CD4-positive, CD25-positive, alpha-beta regulatory T cell (primary cell): ENCODE measurements around the gene GPR176. TPM values are rescaled to one million over a fixed set of nuclear protein-coding genes. Genes with fewer than 3 reads are reported as not detected.

ENCODE experiments used
- ATAC-seq, 2 donors: fragments of 150-1000 bp; cut with Tn5 transposase; one replicate each; pipeline ENCODE4 v1.10.0; 2021; ENCODE audit warnings: low read depth in 2 of 2, moderate number of reproducible peaks in 2 of 2, moderate library complexity in 1 of 2
- DNase-seq, 3 donors: peaks; one replicate each; pipeline versions ENCODE4 v3.0.0 to v3.0.0-alpha.2; 2012 to 2022; ENCODE audit warnings: mixed read lengths in 1 of 3
- H3K27ac ChIP-seq: one replicate; pipeline ENCODE4 v1.7.0; 2013; ENCODE audit warnings: mild to moderate bottlenecking, low read length; ENCODE audit not compliant: insufficient read depth, poor library complexity, severe bottlenecking
- H3K27me3 ChIP-seq: one replicate; pipeline ENCODE4 v1.7.0; 2013; ENCODE audit warnings: low read length; ENCODE audit not compliant: control insufficient read depth, insufficient read depth
- H3K36me3 ChIP-seq: one replicate; pipeline ENCODE4 v1.7.0; 2013; ENCODE audit warnings: mild to moderate bottlenecking, low read length, moderate library complexity; ENCODE audit not compliant: control insufficient read depth, insufficient read depth
- H3K4me1 ChIP-seq: 2 replicates; pipeline ENCODE4 v1.7.0; 2013; ENCODE audit warnings: mild to moderate bottlenecking, low read length; ENCODE audit not compliant: insufficient read depth, control insufficient read depth, poor library complexity, severe bottlenecking
- H3K4me3 ChIP-seq: one replicate; pipeline ENCODE4 v1.7.0; 2013; ENCODE audit warnings: low read depth, mild to moderate bottlenecking, low read length, moderate library complexity
- H3K9me3 ChIP-seq, 2 experiments: 1 replicate in 1 of 2; 2 replicates in 1 of 2; pipeline ENCODE4 v1.7.0; 2013; ENCODE audit warnings: low read length in 2 of 2, mild to moderate bottlenecking in 1 of 2, moderate library complexity in 1 of 2; ENCODE audit not compliant: control insufficient read depth in 2 of 2
- H3K27ac Mint-ChIP-seq, 3 donors: one replicate each; pipeline ENCODE4 v1.8.0; 2020 to 2022; ENCODE audit warnings: mild to moderate bottlenecking in 3 of 3, mixed read lengths in 3 of 3, moderate library complexity in 2 of 3
- H3K27me3 Mint-ChIP-seq: one replicate; pipeline ENCODE4 v1.8.0; 2022; ENCODE audit warnings: mild to moderate bottlenecking, mixed read lengths
- H3K36me3 Mint-ChIP-seq: one replicate; pipeline ENCODE4 v1.8.0; 2020; ENCODE audit warnings: mixed read lengths
- H3K4me1 Mint-ChIP-seq, 4 donors: one replicate each; pipeline ENCODE4 v1.8.0; 2020 to 2022; ENCODE audit warnings: mixed read lengths in 4 of 4, mild to moderate bottlenecking in 1 of 4
- H3K4me3 Mint-ChIP-seq, 4 donors: one replicate each; pipeline ENCODE4 v1.8.0; 2020 to 2022; ENCODE audit warnings: mild to moderate bottlenecking in 4 of 4, mixed read lengths in 4 of 4, moderate library complexity in 3 of 4
- H3K9me3 Mint-ChIP-seq, 7 donors: one replicate each; pipeline ENCODE4 v1.8.0; 2020 to 2022; ENCODE audit warnings: mixed read lengths in 7 of 7, mild to moderate bottlenecking in 3 of 7, moderate library complexity in 2 of 7
- polyA plus RNA-seq, 4 donors: library from polyadenylated mRNA; unstranded; fragments of 300-500 nt; fragmentation: Illumina TruSeq; gene quantifications; one replicate each; pipeline ENCODE4 v1.2.3, GENCODE V29; 2021
- total RNA-seq: library from RNA; stranded (reverse); gene quantifications from one replicate; pipeline ENCODE4 v1.2.3, GENCODE V29; 2022

GPR176 gene
- total and polyA plus RNA-seq, 5 donors from 2014 or later, result not detected

- no peak for DNase-seq
- peaks cover 4% of the 10 kb centered on the region for H3K27me3 ChIP-seq
- no peaks in the 10 kb centered on the region for H3K9me3 ChIP-seq
- no peaks in the 10 kb centered on the region for H3K4me1 ChIP-seq
- H3K9me3 Mint-ChIP-seq, result peaks cover 0 to 1% (median 0%) of the 10 kb centered on the region in 7 donors
- H3K36me3 Mint-ChIP-seq, result no peaks in the 10 kb centered on the region
- no peak overlapping the region for H3K4me3 Mint-ChIP-seq
- no peak for ATAC-seq
- no peak overlapping the region for H3K27ac Mint-ChIP-seq
- H3K36me3 ChIP-seq, result no peaks in the 10 kb centered on the region
- H3K27me3 Mint-ChIP-seq, result peaks cover 37% of the 10 kb centered on the region
- H3K4me3 ChIP-seq, result no peak overlapping the region
- no peaks in the 10 kb centered on the region for H3K4me1 Mint-ChIP-seq
- no peak overlapping the region for H3K27ac ChIP-seq
Observed at GRCh38 chr15:39888809-39889208, 31.3 kb downstream of the GPR176 start.

- DNase-seq (no peak), ATAC-seq (no peak)
- Histone ChIP-seq H3K9me3 (no peaks in the 10 kb centered on the region), H3K4me3 (no peak overlapping the region), H3K36me3 (no peaks in the 10 kb centered on the region), H3K4me1 (no peaks in the 10 kb centered on the region), H3K27me3 (peaks cover 4% of the 10 kb centered on the region), H3K27ac (no peak overlapping the region)
- no peaks in the 10 kb centered on the region for H3K36me3 Mint-ChIP-seq
- H3K27ac Mint-ChIP-seq, result no peak overlapping the region
- no peak overlapping the region for H3K4me3 Mint-ChIP-seq
- H3K9me3 Mint-ChIP-seq, result peaks cover 0 to 1% (median 0%) of the 10 kb centered on the region in 7 donors
- H3K4me1 Mint-ChIP-seq, result no peaks in the 10 kb centered on the region
- peaks cover 38% of the 10 kb centered on the region for H3K27me3 Mint-ChIP-seq
Observed at GRCh38 chr15:39888243-39888642, 31.8 kb downstream of the GPR176 start.

DNA sequence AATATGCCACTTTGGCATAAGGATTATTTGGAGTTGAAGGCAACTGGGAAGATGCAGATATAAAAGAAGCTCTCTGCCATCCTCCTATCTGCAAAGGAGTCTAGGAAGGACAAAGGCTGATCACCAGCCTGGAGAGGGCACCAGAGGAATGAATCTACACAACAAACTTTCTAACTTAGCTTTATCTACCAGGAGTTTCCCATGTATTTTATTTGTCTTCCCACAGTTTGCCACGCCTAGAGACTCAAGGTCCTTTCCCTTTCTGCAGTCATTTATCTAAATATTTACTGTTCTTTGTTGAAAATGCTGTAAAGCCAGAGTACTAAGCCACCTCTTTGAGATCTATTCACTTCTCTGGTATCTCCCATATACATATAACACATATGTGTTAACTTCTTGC, 32.2 kb downstream of the GPR176 start:
- DNase-seq, result peak in 1 of 3 donors; percentile 33
- H3K36me3 ChIP-seq, result no peaks in the 10 kb centered on the region
- no peak overlapping the region for H3K4me3 ChIP-seq
- Mint-ChIP-seq H3K9me3 (peaks cover 0 to 1% (median 0%) of the 10 kb centered on the region in 7 donors), H3K27ac (no peak overlapping the region), H3K36me3 (no peaks in the 10 kb centered on the region), H3K27me3 (peaks cover 38% of the 10 kb centered on the region), H3K4me3 (no peak overlapping the region), H3K4me1 (no peaks in the 10 kb centered on the region)
- peaks cover 6% of the 10 kb centered on the region for H3K27me3 ChIP-seq
- H3K27ac ChIP-seq, result no peak overlapping the region
- H3K9me3 ChIP-seq, result no peaks in the 10 kb centered on the region
- ATAC-seq, result no peak
- no peaks in the 10 kb centered on the region for H3K4me1 ChIP-seq

DNA sequence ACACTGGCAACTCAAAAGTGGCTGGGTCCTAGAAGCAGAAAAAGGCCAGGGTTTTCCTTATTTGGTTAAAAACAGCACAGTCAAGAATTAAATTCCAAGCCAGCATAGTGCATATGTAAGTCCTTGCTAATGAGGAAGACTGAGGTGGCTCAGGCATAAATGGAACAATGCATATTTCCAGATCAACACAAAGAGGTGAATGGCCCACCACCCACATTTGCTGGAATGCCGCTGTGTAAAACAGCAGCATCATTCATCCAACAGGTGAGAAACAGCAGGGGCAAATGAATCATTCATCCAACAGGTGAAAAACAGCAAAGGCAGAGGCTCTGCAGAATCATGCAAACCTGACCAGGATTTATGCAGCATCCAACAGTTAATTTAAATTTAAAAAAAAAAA, 32.9 kb downstream of the GPR176 start:
- H3K9me3 ChIP-seq, result no peaks in the 10 kb centered on the region
- H3K9me3 Mint-ChIP-seq, result peaks cover 0 to 1% (median 0%) of the 10 kb centered on the region in 7 donors
- H3K4me3 Mint-ChIP-seq, result no peak overlapping the region
- no peak for ATAC-seq
- DNase-seq, result no peak
- H3K36me3 ChIP-seq, result no peaks in the 10 kb centered on the region
- H3K27me3 Mint-ChIP-seq, result peaks cover 36% of the 10 kb centered on the region
- no peak overlapping the region for H3K27ac Mint-ChIP-seq
- peaks cover 12% of the 10 kb centered on the region for H3K27me3 ChIP-seq
- H3K4me3 ChIP-seq, result no peak overlapping the region
- H3K36me3 Mint-ChIP-seq, result no peaks in the 10 kb centered on the region
- no peak overlapping the region for H3K27ac ChIP-seq
- no peaks in the 10 kb centered on the region for H3K4me1 ChIP-seq
- no peaks in the 10 kb centered on the region for H3K4me1 Mint-ChIP-seq

DNA sequence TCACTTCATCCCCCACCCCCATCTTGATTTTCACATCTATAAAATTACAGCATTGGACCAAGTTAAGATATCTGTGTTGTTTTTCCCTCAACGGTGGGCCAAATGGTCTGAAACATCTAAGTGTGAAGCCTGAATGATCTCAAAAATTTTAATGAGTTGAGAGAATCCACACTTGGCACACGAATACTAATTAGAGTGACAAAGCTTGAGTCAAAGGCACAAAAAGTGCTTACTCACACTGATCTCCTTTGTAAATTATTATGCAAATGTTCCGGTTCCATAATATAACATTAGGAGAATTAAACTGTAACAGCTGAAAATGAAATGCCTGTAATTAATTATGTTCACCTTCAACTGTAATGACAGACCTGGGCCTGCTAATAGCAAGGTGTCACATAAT, 33.6 kb downstream of the GPR176 start:
- no peak overlapping the region for H3K4me3 ChIP-seq
- ATAC-seq, result no peak
- H3K36me3 Mint-ChIP-seq, result no peaks in the 10 kb centered on the region

GRCh38 chr15:39885099-39885777, 34.8 kb downstream of the GPR176 start:
- Mint-ChIP-seq H3K27ac (no peak overlapping the region), H3K9me3 (peaks cover 0 to 1% (median 0%) of the 10 kb centered on the region in 7 donors), H3K27me3 (peaks cover 32% of the 10 kb centered on the region), H3K36me3 (no peaks in the 10 kb centered on the region), H3K4me1 (no peaks in the 10 kb centered on the region), H3K4me3 (no peak overlapping the region)
- Histone ChIP-seq H3K9me3 (no peaks in the 10 kb centered on the region), H3K27me3 (peaks cover 16% of the 10 kb centered on the region), H3K4me3 (no peak overlapping the region), H3K27ac (no peak overlapping the region), H3K4me1 (no peaks in the 10 kb centered on the region), H3K36me3 (no peaks in the 10 kb centered on the region)
- no peak for ATAC-seq
- DNase-seq, result no peak

More for the DNA sequence above, 33.6 kb downstream of the GPR176 start:
- no peak overlapping the region for H3K4me3 Mint-ChIP-seq
- no peak for DNase-seq
- H3K27me3 ChIP-seq, result peaks cover 16% of the 10 kb centered on the region
- H3K4me1 ChIP-seq, result no peaks in the 10 kb centered on the region
- no peaks in the 10 kb centered on the region for H3K9me3 ChIP-seq
- no peaks in the 10 kb centered on the region for H3K4me1 Mint-ChIP-seq
- no peaks in the 10 kb centered on the region for H3K36me3 ChIP-seq
- peaks cover 38% of the 10 kb centered on the region for H3K27me3 Mint-ChIP-seq
- H3K9me3 Mint-ChIP-seq, result peaks cover 0 to 1% (median 0%) of the 10 kb centered on the region in 7 donors
- H3K27ac Mint-ChIP-seq, result no peak overlapping the region
- no peak overlapping the region for H3K27ac ChIP-seq

DNA sequence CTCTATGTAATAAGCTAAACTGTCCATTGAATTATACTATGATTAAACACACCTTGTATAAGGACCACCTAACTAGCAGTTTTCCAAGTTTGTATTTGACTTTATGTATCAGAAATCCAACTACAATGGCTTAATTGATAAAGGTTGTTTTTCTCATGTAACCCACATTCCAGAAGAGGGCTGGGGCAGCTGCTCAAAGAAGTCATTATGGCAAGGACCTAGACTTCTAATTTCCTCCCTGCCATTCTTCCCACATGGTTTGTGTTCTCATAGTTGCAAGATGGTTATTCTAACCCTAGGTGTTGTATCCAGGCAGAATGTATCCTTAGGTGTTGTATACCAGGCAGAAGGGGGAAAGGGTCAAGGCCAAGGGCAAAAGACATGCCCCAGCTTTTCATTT, 35.7 kb downstream of the GPR176 start:
- H3K4me3 Mint-ChIP-seq, result no peak overlapping the region
- no peaks in the 10 kb centered on the region for H3K36me3 ChIP-seq
- H3K4me1 Mint-ChIP-seq, result no peaks in the 10 kb centered on the region
- H3K27me3 Mint-ChIP-seq, result peaks cover 32% of the 10 kb centered on the region
- no peak overlapping the region for H3K4me3 ChIP-seq
- peaks cover 18% of the 10 kb centered on the region for H3K27me3 ChIP-seq
- H3K36me3 Mint-ChIP-seq, result no peaks in the 10 kb centered on the region
- H3K9me3 Mint-ChIP-seq, result no peaks in the 10 kb centered on the region
- H3K27ac Mint-ChIP-seq, result no peak overlapping the region
- no peak overlapping the region for H3K27ac ChIP-seq
- no peak for ATAC-seq
- no peaks in the 10 kb centered on the region for H3K4me1 ChIP-seq
- no peak for DNase-seq
- no peaks in the 10 kb centered on the region for H3K9me3 ChIP-seq

GRCh38 chr15:39882602-39883001, 37.5 kb downstream of the GPR176 start:
- Histone ChIP-seq H3K4me1 (no peaks in the 10 kb centered on the region), H3K36me3 (no peaks in the 10 kb centered on the region), H3K9me3 (no peaks in the 10 kb centered on the region), H3K27me3 (peaks cover 18% of the 10 kb centered on the region), H3K27ac (no peak overlapping the region), H3K4me3 (no peak overlapping the region)
- no peak for DNase-seq
- no peak overlapping the region for H3K4me3 Mint-ChIP-seq
- no peaks in the 10 kb centered on the region for H3K9me3 Mint-ChIP-seq
- no peak for ATAC-seq
- peaks cover 26% of the 10 kb centered on the region for H3K27me3 Mint-ChIP-seq
- no peaks in the 10 kb centered on the region for H3K36me3 Mint-ChIP-seq
- no peak overlapping the region for H3K27ac Mint-ChIP-seq
- no peaks in the 10 kb centered on the region for H3K4me1 Mint-ChIP-seq
